CD14-positive monocyte (primary cell): Measurements from ENCODE around the gene DNAH3. TPM values are rescaled to one million over a fixed set of nuclear protein-coding genes. Genes with fewer than 3 reads are reported as not detected.
"Not testable (repeated sequence)": the region's sequence is repeated elsewhere in the genome, so short reads cannot be mapped to it uniquely, and the experiment has no call there.

ENCODE experiments used
- DNase-seq, 3 donors: peaks; one replicate each; pipeline ENCODE4 v3.0.0-alpha.2; 2011 to 2022
- H2AFZ ChIP-seq: 2 replicates; pipeline ENCODE4 v1.6.0; 2012; ENCODE audit warnings: mild to moderate bottlenecking, low read depth, low read length, inconsistent platforms; ENCODE audit not compliant: insufficient read depth, poor library complexity, severe bottlenecking
- H3K27ac ChIP-seq, 2 donors: 1 replicate in 1 of 2; 2 replicates in 1 of 2; pipeline ENCODE4 v1.5.1; 2012 to 2013; ENCODE audit warnings: low read length in 2 of 2, control low read depth in 1 of 2, inconsistent platforms in 1 of 2, low read depth in 1 of 2, mild to moderate bottlenecking in 1 of 2
- H3K27me3 ChIP-seq, 2 donors: one replicate each; pipeline versions ENCODE4 v1.6.0 to v1.6.1; 2011 to 2013; ENCODE audit warnings: low read length in 2 of 2; ENCODE audit not compliant: control insufficient read depth in 2 of 2, insufficient read depth in 2 of 2
- H3K36me3 ChIP-seq, 2 donors: replicated peaks in 1 of 2; 1 replicate in 1 of 2; 2 replicates in 1 of 2; pipeline versions ENCODE4 v1.5.1 to v1.6.1; 2012 to 2013; ENCODE audit warnings: low read length in 2 of 2, control low read depth in 1 of 2, inconsistent platforms in 1 of 2, mild to moderate bottlenecking in 1 of 2; ENCODE audit not compliant: insufficient read depth in 2 of 2, control insufficient read depth in 1 of 2
- H3K4me1 ChIP-seq, 2 donors: 1 replicate in 1 of 2; 2 replicates in 1 of 2; pipeline versions ENCODE4 v1.5.1 to v1.6.1; 2012 to 2013; ENCODE audit warnings: low read length in 2 of 2, control low read depth in 1 of 2, inconsistent platforms in 1 of 2, mild to moderate bottlenecking in 1 of 2, moderate library complexity in 1 of 2; ENCODE audit not compliant: insufficient read depth in 2 of 2, control insufficient read depth in 1 of 2
- H3K4me2 ChIP-seq: replicated peaks from 2 replicates; pipeline ENCODE3; 2012; ENCODE audit warnings: low read length, moderate library complexity, mild to moderate bottlenecking; ENCODE audit not compliant: poor library complexity, severe bottlenecking; ENCODE audit errors: extremely low read depth
- H3K4me3 ChIP-seq, 3 experiments: fragments of 200-600 bp in 1 of 3; sonication (generic) in 1 of 3; replicated peaks in 1 of 3; 1 replicate in 2 of 3; 2 replicates in 1 of 3; pipeline ENCODE4 v1.5.1; 2011 to 2013; ENCODE audit warnings: low read length in 3 of 3, mild to moderate bottlenecking in 3 of 3, control low read depth in 2 of 3, low read depth in 2 of 3, inconsistent platforms in 1 of 3, moderate library complexity in 1 of 3
- H3K79me2 ChIP-seq: 2 replicates; pipeline ENCODE4 v1.6.0; 2012; ENCODE audit warnings: mild to moderate bottlenecking, control low read depth, inconsistent platforms, low read length, moderate library complexity; ENCODE audit not compliant: insufficient read depth
- H3K9ac ChIP-seq: 2 replicates; pipeline ENCODE4 v1.6.0; 2017; ENCODE audit warnings: low read length, mild to moderate bottlenecking; ENCODE audit not compliant: insufficient read depth, poor library complexity, severe bottlenecking
- H3K9me3 ChIP-seq, 2 donors: replicated peaks in 1 of 2; 1 replicate in 1 of 2; 2 replicates in 1 of 2; pipeline versions ENCODE4 v1.5.1 to v1.6.1; 2012 to 2013; ENCODE audit warnings: low read length in 2 of 2, control low read depth in 1 of 2; ENCODE audit not compliant: control insufficient read depth in 1 of 2, insufficient read depth in 1 of 2
- H4K20me1 ChIP-seq: 2 replicates; pipeline ENCODE4 v1.6.0; 2012; ENCODE audit warnings: mild to moderate bottlenecking, low read length, control low read depth, moderate library complexity; ENCODE audit not compliant: insufficient read depth
- H3K27ac Mint-ChIP-seq, 7 donors: one replicate each; pipeline ENCODE4 v1.8.0; 2020; ENCODE audit warnings: mild to moderate bottlenecking in 7 of 7, mixed read lengths in 7 of 7, moderate library complexity in 6 of 7, inconsistent platforms in 2 of 7
- H3K27me3 Mint-ChIP-seq, 3 donors: one replicate each; pipeline ENCODE4 v1.8.0; 2021 to 2022; ENCODE audit warnings: low read depth in 3 of 3, mild to moderate bottlenecking in 3 of 3, mixed read lengths in 3 of 3, moderate library complexity in 3 of 3, inconsistent platforms in 1 of 3
- H3K36me3 Mint-ChIP-seq, 2 donors: one replicate each; pipeline ENCODE4 v1.8.0; 2020; ENCODE audit warnings: mixed read lengths in 2 of 2, inconsistent platforms in 1 of 2, mild to moderate bottlenecking in 1 of 2
- H3K4me1 Mint-ChIP-seq: one replicate; pipeline ENCODE4 v1.8.0; 2020; ENCODE audit warnings: mild to moderate bottlenecking, mixed read lengths
- H3K4me3 Mint-ChIP-seq, 2 donors: one replicate each; pipeline ENCODE4 v1.8.0; 2020; ENCODE audit warnings: mild to moderate bottlenecking in 2 of 2, mixed read lengths in 2 of 2, moderate library complexity in 1 of 2
- H3K9me3 Mint-ChIP-seq, 7 donors: one replicate each; pipeline ENCODE4 v1.8.0; 2020 to 2022; ENCODE audit warnings: mixed read lengths in 7 of 7, mild to moderate bottlenecking in 6 of 7, moderate library complexity in 6 of 7, inconsistent platforms in 2 of 7
- WGBS: methylation state at CpG from one replicate; pipeline ENCODE4 v1.1.5; 2013; ENCODE audit warnings: missing lambda C conversion rate; ENCODE audit not compliant: insufficient coverage; 5-methylcytosine and 5-hydroxymethylcytosine counted together
- intact Hi-C, 2 donors: fragments of 100-400 bp; cut with micrococcal nuclease; formaldehyde crosslinking; loops; one replicate each; pipeline versions ENCODE4 v1.15.0 to v1.15.1; 2023
- polyA plus RNA-seq, 3 donors: library from polyadenylated mRNA; depleted of rRNA in 1 of 3; unstranded in 2 of 3; stranded (reverse) in 1 of 3; fragments of 300-500 nt in 2 of 3; fragments of >200 nt in 1 of 3; fragmentation: Illumina TruSeq in 2 of 3; gene quantifications; 1 replicate in 2 of 3; 2 replicates in 1 of 3; pipeline ENCODE4 v1.2.3, GENCODE V29; 2012 to 2021
- TF ChIP-seq, protein P1 (sequence below): fragments of 200-600 bp; IDR thresholded peaks from one replicate; pipeline ENCODE4 v1.8.0; 2022; ENCODE audit warnings: antibody characterized with exemption, mild to moderate bottlenecking

DNAH3 gene
- polyA plus RNA-seq, 3 donors = not detected

DNA sequence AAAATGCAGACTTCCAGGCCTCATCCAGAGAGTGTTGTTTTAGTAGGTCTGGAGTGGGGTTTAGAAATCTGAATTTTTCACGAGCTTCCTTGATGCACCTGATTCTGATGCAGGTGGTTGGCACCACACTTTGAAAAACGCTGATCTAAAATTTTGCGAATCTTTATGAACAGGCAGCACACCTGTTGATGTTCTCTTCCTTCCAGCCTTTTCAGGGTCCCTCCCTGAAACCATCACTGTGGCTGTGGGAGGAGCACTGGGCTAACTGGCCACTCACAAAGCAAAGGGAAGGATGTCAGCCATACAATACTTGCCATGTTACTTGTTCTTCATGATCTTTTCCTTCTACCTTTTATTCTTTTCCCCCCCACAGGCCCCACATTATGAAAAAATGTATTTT is 22.0 kb upstream of the DNAH3 start:
- Mint-ChIP-seq H3K4me3 (no peak overlapping the region), H3K27me3 (peaks cover 0 to under 1% (median under 1%) of the 10 kb centered on the region in 3 donors), H3K36me3 (peaks cover 54 to 63% of the 10 kb centered on the region in 2 donors), H3K27ac (no peak overlapping the region), H3K9me3 (no peaks in the 10 kb centered on the region), H3K4me1 (no peaks in the 10 kb centered on the region)
- Histone ChIP-seq H3K4me2 (no peak overlapping the region), H3K9ac (no peak overlapping the region), H2AFZ (no peak overlapping the region), H3K4me3 (no peak overlapping the region), H3K79me2 (no peaks in the 10 kb centered on the region), H3K27me3 (no peaks in the 10 kb centered on the region), H3K4me1 (no peaks in the 10 kb centered on the region), H4K20me1 (no peaks in the 10 kb centered on the region), H3K27ac (no peak overlapping the region), H3K36me3 (peaks cover 24 to 71% of the 10 kb centered on the region in 2 donors), H3K9me3 (no peaks in the 10 kb centered on the region)
- WGBS = 100% methylated on average over 3 of the region's 3 CpGs
- TF ChIP-seq, protein P1, sequence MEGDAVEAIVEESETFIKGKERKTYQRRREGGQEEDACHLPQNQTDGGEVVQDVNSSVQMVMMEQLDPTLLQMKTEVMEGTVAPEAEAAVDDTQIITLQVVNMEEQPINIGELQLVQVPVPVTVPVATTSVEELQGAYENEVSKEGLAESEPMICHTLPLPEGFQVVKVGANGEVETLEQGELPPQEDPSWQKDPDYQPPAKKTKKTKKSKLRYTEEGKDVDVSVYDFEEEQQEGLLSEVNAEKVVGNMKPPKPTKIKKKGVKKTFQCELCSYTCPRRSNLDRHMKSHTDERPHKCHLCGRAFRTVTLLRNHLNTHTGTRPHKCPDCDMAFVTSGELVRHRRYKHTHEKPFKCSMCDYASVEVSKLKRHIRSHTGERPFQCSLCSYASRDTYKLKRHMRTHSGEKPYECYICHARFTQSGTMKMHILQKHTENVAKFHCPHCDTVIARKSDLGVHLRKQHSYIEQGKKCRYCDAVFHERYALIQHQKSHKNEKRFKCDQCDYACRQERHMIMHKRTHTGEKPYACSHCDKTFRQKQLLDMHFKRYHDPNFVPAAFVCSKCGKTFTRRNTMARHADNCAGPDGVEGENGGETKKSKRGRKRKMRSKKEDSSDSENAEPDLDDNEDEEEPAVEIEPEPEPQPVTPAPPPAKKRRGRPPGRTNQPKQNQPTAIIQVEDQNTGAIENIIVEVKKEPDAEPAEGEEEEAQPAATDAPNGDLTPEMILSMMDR = no peak
- DNase-seq = no peak
- intact Hi-C loops = no loop called here

- H3K27ac ChIP-seq, H3K9me3 Mint-ChIP-seq, H3K79me2 ChIP-seq, intact Hi-C loops, H3K4me3 Mint-ChIP-seq, H3K9ac ChIP-seq, H3K4me2 ChIP-seq, H3K4me3 ChIP-seq, H3K4me1 ChIP-seq, DNase-seq, H3K27me3 Mint-ChIP-seq, H3K9me3 ChIP-seq, H2AFZ ChIP-seq, H3K4me1 Mint-ChIP-seq, H3K27me3 ChIP-seq, H4K20me1 ChIP-seq: not testable (repeated sequence)
- Mint-ChIP-seq H3K27ac (peak overlapping the region in 1 of 7 donors; percentile 58), H3K36me3 (peaks cover 55 to 61% of the 10 kb centered on the region in 2 donors)
- 98% methylated on average over 7 of the region's 8 CpGs for WGBS
- peaks cover 22 to 65% of the 10 kb centered on the region in 2 donors for H3K36me3 ChIP-seq
Measured at GRCh38 chr16:21170116-21170515, 19.5 kb upstream of the DNAH3 start.
